Fibroblast of pulmonary artery (primary cell): ENCODE results near the gene CAND2.
A peak's percentile ranks its signal among the peaks of the same experiment; 100 is the strongest.

Experiments
- DNase-seq: peaks from one replicate; pipeline ENCODE4 v3.0.0-alpha.2; 2010; ENCODE audit warnings: low read depth
- H3K4me3 ChIP-seq: replicated peaks from 2 replicates; pipeline ENCODE4 v1.5.1; 2011; ENCODE audit warnings: low read depth, mild to moderate bottlenecking, control low read depth, low read length, moderate library complexity
- CTCF ChIP-seq: IDR thresholded peaks from 2 replicates; pipeline ENCODE4 v1.5.1; 2011; ENCODE audit warnings: mild to moderate bottlenecking, control low read depth, low read length, inconsistent platforms; ENCODE audit errors: missing control alignments

CAND2 gene

GRCh38 chr3:12796171-12797123 is at the start of gene CAND2:
Gene CAND2, plus strand, starts transcription at chr3:12796680. Its CDS starts 41 bp downstream, at chr3:12796721.
- H3K4me3 ChIP-seq = peak within 1 kb of the TSS; percentile 55
- DNase-seq = peak; percentile 35
- TF ChIP-seq CTCF = no peak

DNA sequence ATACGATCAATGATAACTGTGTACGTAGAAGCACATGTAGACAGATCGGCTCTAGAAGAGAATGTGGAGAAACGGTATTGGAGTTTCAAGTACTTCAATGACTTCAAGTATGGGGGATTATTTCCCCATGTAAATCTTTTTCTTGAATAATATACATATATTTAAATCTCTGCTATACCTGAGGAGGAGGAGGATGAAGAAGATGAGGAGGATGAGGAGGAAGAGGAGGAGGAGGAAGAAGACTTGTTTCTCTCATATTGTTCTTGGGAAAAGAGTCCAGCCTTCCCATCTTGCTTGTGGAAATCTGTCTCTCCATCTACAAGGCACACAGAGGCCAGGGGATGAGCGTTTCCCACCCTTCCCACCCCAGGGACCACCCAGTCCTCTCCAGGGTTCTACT is 48.0 kb upstream of the CAND2 start:
- DNase-seq = no peak
- no peak overlapping the region for H3K4me3 ChIP-seq
- TF ChIP-seq CTCF = no peak

DNA sequence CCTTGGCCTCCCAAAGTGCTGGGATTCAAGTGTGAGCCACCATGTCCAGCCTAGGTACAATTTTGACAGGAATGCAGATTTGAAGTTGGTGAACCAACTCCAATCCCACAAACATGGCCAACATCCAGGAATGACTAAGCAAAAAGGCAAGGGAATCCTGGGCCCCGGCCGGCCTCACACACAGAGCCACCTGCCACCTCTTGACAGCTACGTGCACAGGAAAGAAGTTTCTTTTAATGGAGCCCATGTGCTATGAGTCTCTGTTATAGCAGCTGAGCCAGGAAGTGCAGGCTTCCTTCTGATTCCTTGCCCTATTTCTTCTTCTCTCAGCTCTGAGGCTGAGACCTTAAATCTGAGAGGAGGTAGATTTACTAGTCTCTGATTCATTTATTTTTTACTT is 46.3 kb upstream of the CAND2 start:
- no peak for TF ChIP-seq CTCF
- no peak overlapping the region for H3K4me3 ChIP-seq
- DNase-seq = peak; percentile 84

DNA sequence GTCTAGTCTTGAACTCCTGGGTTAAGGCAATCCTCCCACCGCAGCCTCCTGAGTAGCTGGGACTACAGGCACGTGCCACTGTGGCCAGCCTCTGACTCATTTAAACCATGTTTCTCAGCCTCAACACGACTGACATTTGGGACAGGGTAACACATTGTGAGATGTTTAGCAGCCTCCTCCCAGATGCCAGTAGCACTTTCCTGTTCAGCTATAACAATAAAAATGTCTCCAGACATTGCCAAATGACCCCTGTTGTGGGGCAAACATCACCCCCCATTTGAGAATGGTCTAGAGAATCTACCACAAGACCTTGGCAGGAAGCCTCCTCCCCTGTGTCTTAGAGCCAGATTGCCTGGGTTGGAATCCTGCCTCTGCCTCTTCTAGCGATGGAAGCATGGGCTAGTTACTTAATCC is 45.8 kb upstream of the CAND2 start:
- H3K4me3 ChIP-seq = no peak overlapping the region
- TF ChIP-seq CTCF = no peak
- peak; percentile 74 for DNase-seq

DNA sequence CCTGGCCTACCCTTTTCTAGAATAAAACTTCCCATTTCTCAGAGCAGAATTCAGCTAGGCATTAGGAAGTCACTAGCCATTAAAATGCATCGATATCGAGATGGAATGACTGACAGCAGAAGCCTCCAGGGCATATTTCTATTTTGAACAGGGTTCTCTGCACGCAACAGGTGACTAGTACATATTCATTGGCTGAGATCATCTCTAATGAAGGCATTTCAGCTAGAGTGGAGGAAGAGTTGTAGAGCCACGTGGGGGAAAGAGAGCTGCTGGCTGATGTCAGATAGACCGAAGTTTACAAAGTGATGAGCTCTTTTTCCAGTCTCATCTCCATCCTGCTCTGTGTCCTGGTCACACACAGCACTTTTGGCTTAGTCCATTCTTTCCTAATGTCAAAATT is 44.9 kb upstream of the CAND2 start:
- DNase-seq = no peak
- no peak overlapping the region for H3K4me3 ChIP-seq
- TF ChIP-seq CTCF = no peak

DNA sequence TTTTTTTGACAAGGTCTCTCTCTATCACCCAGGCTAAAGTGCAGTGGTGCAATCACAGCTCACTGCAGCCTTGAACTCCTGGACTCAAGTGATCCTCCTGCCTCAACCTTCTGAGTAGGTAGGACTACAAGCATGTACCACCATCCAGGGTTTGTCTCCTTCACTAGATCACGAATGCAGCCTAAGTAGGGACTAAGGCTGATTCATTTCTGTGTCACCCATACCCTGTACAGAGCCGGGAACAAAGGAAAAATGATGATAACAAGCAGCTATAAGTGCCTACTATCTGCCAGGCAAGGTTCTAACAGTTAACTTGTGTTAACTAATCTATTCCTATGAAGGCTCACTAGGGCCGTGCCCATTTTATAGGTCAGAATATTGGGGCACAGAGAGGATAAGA is 44.4 kb upstream of the CAND2 start:
- H3K4me3 ChIP-seq = no peak overlapping the region
- TF ChIP-seq CTCF = no peak

More for the DNA sequence above, 44.4 kb upstream of the CAND2 start:
- no peak for DNase-seq
